ENCODE measurements around the gene VAV2. TPM values are rescaled to one million over a fixed set of nuclear protein-coding genes. Genes with fewer than 3 reads are reported as not detected.

Gene VAV2
- total RNA-seq, 1 donor from 2014 or later: 12.8 TPM

- DNase-seq (ENCODE audit: low spot score): no peak
Measured at GRCh38 chr9:133815781-133816180, 176.3 kb downstream of the VAV2 start.

GRCh38 chr9:133814586-133815208 is 177.4 kb downstream of the VAV2 start:
- no peak for DNase-seq (ENCODE audit: low spot score)

DNA sequence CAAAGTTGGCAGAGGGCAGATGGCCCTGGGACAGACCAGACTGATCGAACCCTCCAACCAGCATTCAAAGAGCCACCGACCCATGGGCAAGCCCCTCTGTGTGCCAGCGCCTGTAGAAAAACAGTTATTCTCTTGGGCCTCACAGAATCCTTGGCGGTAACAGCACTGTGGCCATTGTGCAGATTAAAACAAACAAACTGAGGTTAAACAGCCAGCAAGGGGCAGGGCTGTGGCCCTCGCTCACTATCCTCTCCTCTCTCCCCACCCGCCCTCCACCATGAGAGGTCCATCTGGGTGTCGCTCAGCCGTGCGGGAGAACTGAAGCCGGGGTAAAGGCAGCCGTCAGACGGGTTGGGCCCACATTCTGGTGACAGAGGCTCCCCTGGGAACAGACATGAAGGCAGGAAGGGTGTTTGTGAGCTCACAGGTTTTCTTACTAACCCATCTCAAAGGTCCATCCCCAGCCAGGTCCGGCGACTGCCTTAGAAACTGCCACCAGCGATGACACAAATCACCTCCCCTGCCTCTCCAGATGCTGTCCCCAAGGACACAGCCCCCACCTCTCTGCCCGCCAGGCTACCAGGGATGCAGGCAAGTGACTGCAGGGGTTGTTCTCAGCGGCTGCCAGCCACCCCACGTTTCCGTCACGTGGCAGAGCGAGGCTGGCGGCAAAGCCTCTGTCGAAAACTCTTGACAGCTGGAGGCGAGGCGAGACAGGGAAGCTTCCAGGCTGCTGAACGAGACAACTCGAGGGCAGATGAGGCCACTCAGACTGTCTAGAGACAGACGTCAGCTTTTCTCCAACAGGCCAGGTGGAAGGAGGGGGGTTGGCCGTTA is 178.2 kb downstream of the VAV2 start:
- DNase-seq (ENCODE audit: low spot score): peak; percentile 45

DNA sequence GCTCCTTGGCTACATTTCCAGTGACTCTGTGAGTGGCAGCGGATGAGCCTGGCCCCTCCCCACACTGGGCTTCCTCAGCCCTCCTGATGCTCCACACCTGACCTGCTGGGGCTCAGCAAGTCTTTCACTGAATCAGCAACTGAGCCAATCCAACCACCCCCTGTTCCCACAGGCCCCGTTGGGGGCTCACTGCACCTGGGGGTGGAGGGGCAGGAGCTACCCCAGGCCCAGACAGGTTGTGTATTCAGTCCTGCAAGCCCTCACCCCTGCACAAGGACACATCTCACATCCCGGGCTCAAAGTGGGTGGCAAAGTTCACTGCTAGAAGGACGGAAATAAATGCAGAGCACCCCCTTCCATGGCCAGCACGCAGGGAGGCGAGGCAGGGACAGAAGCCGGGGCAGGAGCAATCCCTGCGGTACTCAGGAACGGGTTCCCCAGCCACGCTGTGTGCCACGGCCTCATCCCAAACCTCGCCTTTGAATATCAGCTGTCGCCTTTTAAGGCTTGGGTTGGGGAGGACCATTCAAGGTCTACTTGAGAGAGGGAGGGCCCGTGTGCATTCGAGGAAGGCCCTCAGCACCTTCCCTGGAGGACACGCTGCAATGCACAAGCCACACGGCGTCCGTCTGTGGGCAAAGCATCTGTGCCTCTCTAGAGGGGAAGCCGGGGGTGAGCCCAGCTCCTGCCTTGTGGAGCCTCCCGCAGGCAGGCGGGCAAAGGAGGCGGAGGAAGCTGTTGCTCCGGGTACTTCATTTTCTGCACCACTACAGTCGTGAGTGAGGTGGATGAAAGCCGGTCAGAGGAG is 179.0 kb downstream of the VAV2 start:
- no peak for DNase-seq (ENCODE audit: low spot score)

- no peak for DNase-seq (ENCODE audit: low spot score)
Measured at GRCh38 chr9:133812077-133812868, 179.9 kb downstream of the VAV2 start.

DNA sequence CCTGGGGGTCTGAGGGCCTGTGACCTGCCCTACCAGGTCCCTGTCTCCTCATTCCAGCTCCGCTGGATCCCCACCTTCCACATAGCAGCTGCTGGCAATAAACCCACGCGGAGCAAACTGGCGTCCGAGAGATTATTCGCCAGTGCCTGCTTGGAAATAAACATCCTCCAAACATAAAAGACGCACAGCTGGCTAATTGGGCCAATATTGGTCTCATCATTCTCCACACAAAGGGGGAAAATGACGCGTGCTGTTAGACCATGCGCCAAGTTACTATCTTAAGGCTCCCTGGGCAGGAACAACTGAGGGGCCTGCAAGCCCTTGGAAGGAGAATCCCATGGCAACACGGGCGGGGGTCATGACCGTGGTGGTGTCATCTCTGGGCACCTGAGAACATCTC is 180.7 kb downstream of the VAV2 start:
- DNase-seq (ENCODE audit: low spot score): no peak

DNA sequence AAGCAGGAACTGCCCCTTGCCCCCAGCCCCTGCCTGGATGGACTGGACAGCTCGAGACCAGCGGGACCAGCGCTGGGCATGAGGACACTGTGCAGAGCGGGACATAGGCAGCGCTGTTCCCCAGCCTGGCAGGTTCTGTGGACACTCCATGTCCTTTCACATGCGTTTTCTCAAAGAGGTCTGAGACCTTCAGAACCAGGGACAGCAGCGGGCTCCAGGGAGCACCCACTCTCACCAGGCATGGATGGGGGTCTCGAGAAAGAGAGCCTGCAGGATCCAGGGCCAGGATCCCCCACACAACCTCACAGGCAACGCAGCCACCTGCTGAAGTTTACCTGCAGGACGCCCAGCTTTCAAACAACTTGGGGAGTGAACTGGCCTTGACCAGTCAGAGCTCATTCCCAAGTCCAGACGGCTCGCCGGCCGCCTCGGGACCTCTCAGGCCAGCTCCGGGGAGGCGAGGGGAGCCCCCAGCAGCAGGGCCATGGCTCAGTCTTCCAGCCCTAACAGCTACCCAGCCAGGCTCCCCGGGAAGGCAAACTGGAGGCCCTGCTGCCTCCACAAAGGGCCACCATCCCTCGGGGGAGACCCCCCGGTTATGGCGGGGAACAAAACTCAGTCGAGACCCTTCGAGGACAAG is 181.4 kb downstream of the VAV2 start:
- DNase-seq (ENCODE audit: low spot score): no peak

GRCh38 chr9:133809335-133809734 is 182.8 kb downstream of the VAV2 start:
- no peak for DNase-seq (ENCODE audit: low spot score)

- no peak for DNase-seq (ENCODE audit: low spot score)
Measured at GRCh38 chr9:133807818-133808217, 184.3 kb downstream of the VAV2 start.

- no peak for DNase-seq (ENCODE audit: low spot score)
Measured at GRCh38 chr9:133807037-133807436, 185.1 kb downstream of the VAV2 start.

DNA sequence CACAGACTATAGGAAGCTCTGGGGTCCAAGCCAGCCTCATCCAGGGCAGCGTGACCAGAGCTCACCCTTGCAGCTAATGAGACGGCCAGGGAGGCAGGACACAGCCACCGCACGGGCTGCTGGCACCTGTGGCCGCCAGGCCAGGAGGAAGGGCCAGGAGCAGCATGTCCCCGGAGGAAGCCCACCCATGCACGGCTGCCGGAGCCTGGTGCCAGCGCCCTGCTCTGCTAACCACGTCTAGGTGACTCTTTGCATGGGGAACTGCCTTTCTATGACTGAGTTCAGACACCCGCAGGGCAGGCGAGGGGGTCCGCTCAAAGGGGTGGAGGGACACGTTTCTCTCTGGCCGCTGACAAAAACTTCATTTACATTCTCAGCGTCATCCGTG is 185.5 kb downstream of the VAV2 start:
- DNase-seq (ENCODE audit: low spot score): no peak

- DNase-seq (ENCODE audit: low spot score): no peak
Measured at GRCh38 chr9:133805876-133806622, 186.1 kb downstream of the VAV2 start.

- no peak for DNase-seq (ENCODE audit: low spot score)
Measured at GRCh38 chr9:133804199-133804598, 187.9 kb downstream of the VAV2 start.

DNA sequence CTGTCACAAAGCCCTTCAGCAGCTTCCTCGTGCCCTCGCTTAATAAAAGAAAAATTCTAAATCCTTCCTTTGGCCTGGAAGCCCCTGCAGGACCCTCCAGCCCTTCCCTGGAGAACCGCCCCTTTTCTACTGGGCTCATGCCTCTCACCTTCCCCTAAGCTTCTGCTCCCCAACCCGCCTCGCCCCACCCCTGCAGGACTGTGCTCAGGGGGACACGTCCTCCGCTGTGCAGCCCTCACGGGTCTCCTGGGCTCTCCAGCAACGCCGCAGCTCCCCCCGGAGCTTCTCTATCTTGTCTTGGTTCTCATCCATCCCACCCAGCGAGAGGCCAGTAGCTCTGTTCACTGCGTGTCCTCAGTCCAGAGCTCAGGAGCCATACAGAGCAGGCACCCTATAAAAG is 188.4 kb downstream of the VAV2 start:
- DNase-seq (ENCODE audit: low spot score): no peak

DNA sequence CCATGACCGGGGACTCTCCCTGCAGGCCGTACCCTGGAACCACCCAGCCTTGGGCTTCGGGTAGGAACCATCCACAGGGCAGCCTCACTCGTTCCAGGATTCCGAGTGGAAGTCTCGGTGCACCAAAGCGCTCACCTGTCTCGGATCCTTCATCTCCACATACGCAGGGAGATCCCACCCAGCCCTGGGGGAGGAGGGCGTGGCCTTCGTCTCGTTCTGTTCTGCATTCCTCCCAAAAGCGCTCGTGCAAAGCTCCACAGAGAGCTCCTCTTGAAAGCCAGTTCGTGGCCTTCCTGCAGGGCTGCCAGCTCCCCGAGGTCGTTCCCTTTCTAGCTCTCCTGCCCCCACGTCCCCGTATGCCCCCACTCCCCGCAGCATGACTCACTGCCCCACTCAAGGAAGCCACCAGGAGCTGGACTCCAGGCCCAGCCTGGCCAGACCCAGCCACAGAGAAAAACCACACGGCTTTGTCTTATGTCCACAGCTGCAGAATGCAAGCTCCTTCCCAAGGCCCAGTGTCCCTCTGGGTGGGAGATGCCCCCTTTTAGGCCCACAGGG is 189.0 kb downstream of the VAV2 start:
- no peak for DNase-seq (ENCODE audit: low spot score)

- DNase-seq (ENCODE audit: low spot score): no peak
Measured at GRCh38 chr9:133801739-133802138, 190.4 kb downstream of the VAV2 start.

GRCh38 chr9:133800266-133800665 is 191.9 kb downstream of the VAV2 start:
- no peak for DNase-seq (ENCODE audit: low spot score)

GRCh38 chr9:133799716-133800115 is 192.4 kb downstream of the VAV2 start:
- DNase-seq (ENCODE audit: low spot score): no peak

DNA sequence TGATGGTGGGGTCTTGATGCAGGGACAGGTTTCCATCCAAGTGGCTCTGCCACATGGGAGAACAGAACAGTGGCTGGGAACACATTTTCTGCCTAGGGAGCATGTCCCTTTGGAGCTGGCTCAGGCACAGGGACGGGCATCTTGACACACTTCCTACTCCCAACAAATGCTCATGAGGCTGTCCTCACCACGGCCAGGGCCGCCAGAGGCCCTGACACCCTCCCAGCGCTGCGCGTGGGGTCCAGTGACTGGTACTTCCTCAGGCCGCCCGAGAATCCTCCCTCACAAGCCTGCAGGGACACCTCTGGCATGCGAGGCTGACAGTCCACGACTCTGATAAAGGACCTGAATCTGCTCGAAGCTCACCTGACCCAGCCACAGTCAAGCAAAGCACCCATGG is 193.0 kb downstream of the VAV2 start:
- DNase-seq (ENCODE audit: low spot score): no peak

DNA sequence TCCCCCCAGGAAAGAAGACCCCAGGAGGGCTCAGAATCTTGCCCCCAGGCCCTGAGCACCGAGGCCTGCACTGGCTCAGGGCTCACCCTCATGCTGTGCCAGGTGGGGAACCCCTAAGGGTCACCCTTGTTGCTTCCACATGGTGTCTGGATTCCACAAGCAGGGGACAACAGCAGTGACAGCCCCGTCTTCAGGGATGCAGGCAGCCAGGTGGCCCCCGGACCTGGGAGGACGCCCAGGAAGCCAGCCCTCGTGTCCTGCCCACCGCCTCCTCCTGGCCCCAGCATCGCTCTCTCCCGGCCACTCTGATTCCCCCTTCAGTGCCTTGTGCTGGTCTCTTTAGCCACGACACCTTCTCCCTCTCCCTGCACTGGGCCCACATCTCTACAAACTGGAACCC is 194.0 kb downstream of the VAV2 start:
- no peak for DNase-seq (ENCODE audit: low spot score)
